OCI-LY3 (cell line): ENCODE data around the gene POFUT2.

Experiments
- H2AFZ ChIP-seq: fragments of 200-600, 300-600 bp; shearing (Covaris generic); 2 replicates; pipeline ENCODE4 v1.6.0; 2014; ENCODE audit warnings: antibody characterized with exemption, low read depth, low read length
- H3K27ac ChIP-seq: fragments of 200-600, 300-600 bp; sonication (generic); 2 replicates; pipeline ENCODE4 v1.5.1; 2014; ENCODE audit warnings: mild to moderate bottlenecking, low read length, moderate library complexity, mixed read lengths
- H3K27me3 ChIP-seq: fragments of 200-600, 300-600 bp; sonication (generic); 2 replicates; pipeline ENCODE4 v1.6.1; 2014; ENCODE audit warnings: low read depth, low read length, mixed read lengths
- H3K36me3 ChIP-seq: fragments of 200-600, 300-600 bp; sonication (generic); replicated peaks from 2 replicates; pipeline ENCODE3; 2014; ENCODE audit warnings: low read depth, low read length, mixed read lengths
- H3K4me1 ChIP-seq: fragments of 300-600, 200-600 bp; sonication (generic); 2 replicates; pipeline ENCODE4 v1.6.1; 2014; ENCODE audit warnings: low read length, mixed read lengths
- H3K4me2 ChIP-seq: fragments of 200-600, 300-600 bp; sonication (generic); 2 replicates; pipeline ENCODE4 v1.6.1; 2014; ENCODE audit warnings: low read length, mixed read lengths
- H3K4me3 ChIP-seq: fragments of 300-600, 200-600 bp; sonication (generic); 2 replicates; pipeline ENCODE4 v1.5.1; 2014; ENCODE audit warnings: antibody characterized with exemption, mild to moderate bottlenecking, low read length, moderate library complexity
- H3K79me2 ChIP-seq: fragments of 300-600, 200-600 bp; shearing (Covaris generic); 2 replicates; pipeline ENCODE4 v1.6.1; 2014; ENCODE audit warnings: mild to moderate bottlenecking, low read length, mixed read lengths
- H3K9ac ChIP-seq: fragments of 300-600, 200-600 bp; shearing (Covaris generic); 2 replicates; pipeline ENCODE4 v1.6.0; 2014; ENCODE audit warnings: mild to moderate bottlenecking, low read length, moderate library complexity
- H3K9me3 ChIP-seq: fragments of 200-600, 300-600 bp; shearing (Covaris generic); 2 replicates; pipeline ENCODE4 v1.6.1; 2014; ENCODE audit warnings: low read length, mixed read lengths; ENCODE audit not compliant: insufficient read depth
- H4K20me1 ChIP-seq: fragments of 200-600, 300-600 bp; sonication (generic); 2 replicates; pipeline ENCODE4 v1.6.1; 2016; ENCODE audit warnings: low read length, mixed read lengths; ENCODE audit not compliant: insufficient read depth
- CTCF ChIP-seq: fragments of 200-600, 300-600 bp; sonication (generic); IDR thresholded peaks from 2 replicates; pipeline ENCODE4 v1.5.1; 2014; ENCODE audit warnings: antibody characterized with exemption, low read length, low read depth
- EZH2phosphoT487 ChIP-seq: fragments of 200-600 bp; shearing (Covaris generic); IDR thresholded peaks from 2 replicates; pipeline ENCODE4 v1.6.1; 2018; ENCODE audit warnings: antibody characterized with exemption, mixed run types, low read depth

The POFUT2 gene

DNA sequence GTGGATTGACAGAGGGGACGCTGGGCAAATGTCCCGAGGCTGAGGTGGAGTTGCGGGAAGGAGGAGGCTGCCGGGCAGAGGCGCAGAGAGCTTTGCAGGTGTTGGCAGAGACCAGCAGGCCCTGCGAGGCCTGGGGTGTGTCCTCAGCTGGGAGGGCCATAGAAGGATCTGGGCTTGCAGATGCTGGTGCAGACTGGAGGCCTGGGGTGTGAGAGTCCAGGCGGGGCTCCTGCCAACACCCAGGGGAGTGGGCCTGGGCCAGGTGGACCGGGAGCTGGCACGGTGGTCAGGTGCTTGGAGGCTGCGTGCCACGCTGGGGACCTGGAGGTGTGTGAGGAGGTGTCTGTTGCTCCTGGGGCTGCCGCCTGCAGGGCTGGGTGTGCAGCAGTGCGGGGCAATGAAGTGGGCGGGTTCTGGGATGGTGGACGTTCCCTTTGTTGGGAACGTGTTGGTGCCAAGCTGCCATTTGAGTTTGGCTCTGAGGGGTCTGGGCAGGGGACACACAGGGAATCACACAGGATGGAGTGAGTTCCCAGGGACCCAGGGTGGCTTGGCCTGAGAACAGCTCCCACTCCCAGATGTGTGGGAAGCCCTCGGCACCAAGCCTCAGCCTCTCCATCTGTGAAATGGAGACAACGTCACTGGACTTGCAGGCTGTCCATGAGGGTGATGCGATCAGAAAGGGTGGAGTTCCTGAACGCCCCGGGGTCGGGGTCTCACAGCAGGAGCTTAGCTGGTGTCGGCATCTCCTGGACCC lies 39.9 kb upstream of the POFUT2 start:
- Histone ChIP-seq H3K4me2 (no peak overlapping the region), H3K27ac (no peak overlapping the region)

DNA sequence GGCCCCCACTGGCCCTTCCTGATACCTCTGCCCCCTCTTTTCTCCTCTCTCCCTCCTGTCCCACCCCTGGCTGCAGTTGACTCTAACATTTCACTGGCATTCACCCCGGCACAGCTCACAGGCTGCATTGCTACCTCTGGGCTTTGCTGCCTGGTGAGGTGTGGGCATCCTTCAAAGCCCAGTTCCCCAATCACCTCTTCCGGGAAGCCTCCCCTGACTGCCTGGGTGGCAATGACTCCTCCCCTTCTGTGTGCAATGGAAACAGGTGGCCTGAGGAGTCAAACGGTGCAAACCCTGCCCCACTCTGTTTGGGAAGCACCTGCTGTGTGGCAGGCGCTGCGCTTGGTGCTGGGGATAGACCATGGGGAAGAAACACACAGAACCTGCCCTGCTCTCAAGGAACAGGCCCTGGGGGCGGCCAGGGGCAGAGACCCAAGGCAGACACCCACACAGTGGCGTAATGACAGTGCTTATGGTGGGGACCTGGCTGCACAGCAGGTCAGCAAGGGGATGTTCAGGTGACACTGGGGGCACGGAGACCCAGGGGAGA lies 39.3 kb upstream of the POFUT2 start:
- Histone ChIP-seq H3K4me3 (no peak overlapping the region), H3K9ac (no peak overlapping the region), H4K20me1 (no peaks in the 10 kb centered on the region), H3K27me3 (no peaks in the 10 kb centered on the region), H3K4me2 (no peak overlapping the region), H3K36me3 (no peaks in the 10 kb centered on the region), H3K27ac (no peak overlapping the region), H3K79me2 (no peaks in the 10 kb centered on the region), H2AFZ (no peak overlapping the region), H3K4me1 (no peaks in the 10 kb centered on the region), H3K9me3 (no peaks in the 10 kb centered on the region)
- no peak for TF ChIP-seq EZH2phosphoT487
- TF ChIP-seq CTCF, result no peak

More for the DNA sequence above, 39.9 kb upstream of the POFUT2 start:
- H3K4me3 ChIP-seq, result no peak overlapping the region
- H3K9me3 ChIP-seq, result no peaks in the 10 kb centered on the region
- no peaks in the 10 kb centered on the region for H3K36me3 ChIP-seq
- no peaks in the 10 kb centered on the region for H3K4me1 ChIP-seq
- no peak overlapping the region for H3K9ac ChIP-seq
- H3K79me2 ChIP-seq, result no peaks in the 10 kb centered on the region
- no peaks in the 10 kb centered on the region for H3K27me3 ChIP-seq
- TF ChIP-seq EZH2phosphoT487 (no peak), CTCF (no peak)
- H4K20me1 ChIP-seq, result no peaks in the 10 kb centered on the region
- H2AFZ ChIP-seq, result no peak overlapping the region

- no peak overlapping the region for H3K4me3 ChIP-seq
- no peaks in the 10 kb centered on the region for H3K4me1 ChIP-seq
- H4K20me1 ChIP-seq, result no peaks in the 10 kb centered on the region
- H3K27me3 ChIP-seq, result no peaks in the 10 kb centered on the region
- TF ChIP-seq CTCF (no peak), EZH2phosphoT487 (no peak)
- no peak overlapping the region for H3K27ac ChIP-seq
- no peaks in the 10 kb centered on the region for H3K9me3 ChIP-seq
- no peak overlapping the region for H3K9ac ChIP-seq
- H3K79me2 ChIP-seq, result no peaks in the 10 kb centered on the region
- no peaks in the 10 kb centered on the region for H3K36me3 ChIP-seq
- no peak overlapping the region for H3K4me2 ChIP-seq
- H2AFZ ChIP-seq, result no peak overlapping the region
Measured at GRCh38 chr21:45326169-45326851, 38.6 kb upstream of the POFUT2 start.
